ENCODE data around the gene TEAD2.

DNA sequence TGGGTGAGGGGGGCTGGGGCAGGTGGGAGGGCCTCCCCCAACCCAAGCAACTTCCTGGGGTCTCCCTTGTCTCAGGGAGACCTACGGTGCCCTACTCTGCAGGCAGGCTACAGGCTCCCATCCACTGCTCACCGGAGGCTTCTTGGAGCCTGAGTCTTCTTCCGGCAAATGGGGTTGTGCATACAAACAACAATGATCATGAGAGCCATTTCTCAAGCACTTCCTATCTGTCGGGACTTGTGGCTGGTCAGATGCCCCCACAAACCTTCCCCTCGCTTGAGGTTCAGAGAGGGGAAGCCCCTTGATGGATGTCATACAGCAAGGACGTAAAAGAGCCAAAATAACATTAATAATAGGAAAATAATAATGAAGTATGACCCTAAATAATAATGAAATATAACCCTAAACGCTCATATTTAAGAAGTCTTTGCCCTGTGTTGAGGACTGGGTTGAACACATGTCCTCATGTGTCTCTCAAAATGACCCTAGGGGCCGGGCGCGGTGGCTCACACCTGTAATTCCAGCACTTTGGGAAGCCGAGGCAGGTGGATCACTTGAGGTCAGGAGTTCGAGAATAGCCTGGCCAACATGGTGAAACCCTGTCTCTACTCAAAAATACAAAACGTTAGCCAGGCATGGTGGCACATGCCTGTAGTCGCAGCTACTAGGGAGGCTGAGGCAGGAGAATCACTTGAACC, 26.3 kb downstream of the TEAD2 start:
- no peak for TF ChIP-seq TP53 (CRISPR knock-in tag; IDR thresholded peaks at IDR 0.05)
- TF ChIP-seq, protein P1, sequence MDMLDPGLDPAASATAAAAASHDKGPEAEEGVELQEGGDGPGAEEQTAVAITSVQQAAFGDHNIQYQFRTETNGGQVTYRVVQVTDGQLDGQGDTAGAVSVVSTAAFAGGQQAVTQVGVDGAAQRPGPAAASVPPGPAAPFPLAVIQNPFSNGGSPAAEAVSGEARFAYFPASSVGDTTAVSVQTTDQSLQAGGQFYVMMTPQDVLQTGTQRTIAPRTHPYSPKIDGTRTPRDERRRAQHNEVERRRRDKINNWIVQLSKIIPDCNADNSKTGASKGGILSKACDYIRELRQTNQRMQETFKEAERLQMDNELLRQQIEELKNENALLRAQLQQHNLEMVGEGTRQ (CRISPR knock-in tag; IDR thresholded peaks at IDR 0.05) = no peak
- TF ChIP-seq, protein P2, sequence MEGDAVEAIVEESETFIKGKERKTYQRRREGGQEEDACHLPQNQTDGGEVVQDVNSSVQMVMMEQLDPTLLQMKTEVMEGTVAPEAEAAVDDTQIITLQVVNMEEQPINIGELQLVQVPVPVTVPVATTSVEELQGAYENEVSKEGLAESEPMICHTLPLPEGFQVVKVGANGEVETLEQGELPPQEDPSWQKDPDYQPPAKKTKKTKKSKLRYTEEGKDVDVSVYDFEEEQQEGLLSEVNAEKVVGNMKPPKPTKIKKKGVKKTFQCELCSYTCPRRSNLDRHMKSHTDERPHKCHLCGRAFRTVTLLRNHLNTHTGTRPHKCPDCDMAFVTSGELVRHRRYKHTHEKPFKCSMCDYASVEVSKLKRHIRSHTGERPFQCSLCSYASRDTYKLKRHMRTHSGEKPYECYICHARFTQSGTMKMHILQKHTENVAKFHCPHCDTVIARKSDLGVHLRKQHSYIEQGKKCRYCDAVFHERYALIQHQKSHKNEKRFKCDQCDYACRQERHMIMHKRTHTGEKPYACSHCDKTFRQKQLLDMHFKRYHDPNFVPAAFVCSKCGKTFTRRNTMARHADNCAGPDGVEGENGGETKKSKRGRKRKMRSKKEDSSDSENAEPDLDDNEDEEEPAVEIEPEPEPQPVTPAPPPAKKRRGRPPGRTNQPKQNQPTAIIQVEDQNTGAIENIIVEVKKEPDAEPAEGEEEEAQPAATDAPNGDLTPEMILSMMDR (IDR thresholded peaks at IDR 0.05) = no peak
- no peak for TF ChIP-seq ZNF263 (CRISPR knock-in tag; IDR thresholded peaks at IDR 0.05; ENCODE audit: low read depth)
- no peak for TF ChIP-seq NFYB (CRISPR knock-in tag; conservative IDR thresholded peaks at IDR 0.05; ENCODE audit: low read depth)
- no peak for TF ChIP-seq ESRRA (CRISPR knock-in tag; IDR thresholded peaks at IDR 0.05; ENCODE audit: borderline replicate concordance)
- no peak for TF ChIP-seq ELF4 (CRISPR knock-in tag; IDR thresholded peaks at IDR 0.05; ENCODE audit: low read depth)

Data from WTC11 (cell line).